PC-3 (cell line): ENCODE data around the gene COX4I1. TPM values are rescaled to one million over a fixed set of nuclear protein-coding genes. Genes with fewer than 3 reads are reported as not detected.
"Not testable (repeated sequence)": the region's sequence is repeated elsewhere in the genome, so short reads cannot be mapped to it uniquely, and the experiment has no call there.

Experiments
- ATAC-seq: fragments of 200-7000 bp; cut with Tn5 transposase; 2 replicates; pipeline ENCODE4 v1.9.1; 2020; ENCODE audit warnings: mild to moderate bottlenecking, moderate library complexity
- BruUV-seq: library from RNA; stranded (reverse); fragments of 400-500 nt; replicated peaks from 2 replicates; lab custom pipeline; 2021; lab: Mats Ljungman, UMichigan
- CTCF ChIA-PET: fragments of 300-600 bp; sonication (Branson Sonifier 250); formaldehyde crosslinking; loops from one replicate; lab custom pipeline; 2022; ENCODE audit warnings: antibody characterized with exemption; lab: Charles Lee
- POLR2A ChIA-PET: fragments of 300-600 bp; sonication (Branson Sonifier 250); formaldehyde crosslinking; loops from one replicate; lab custom pipeline; 2022; ENCODE audit warnings: antibody characterized with exemption; ENCODE audit not compliant: unreplicated experiment; lab: Charles Lee
- DNase-seq: peaks from one replicate; pipeline ENCODE4 v3.0.0-alpha.2; 2015
- H2AFZ ChIP-seq: fragments of 300-600 bp; sonication (generic); 2 replicates; pipeline ENCODE4 v1.6.0; 2016; ENCODE audit warnings: antibody characterized with exemption, low read length
- H3F3A ChIP-seq: fragments of 300-600 bp; sonication (generic); one replicate; pipeline ENCODE4 v1.6.0; 2017; ENCODE audit warnings: antibody characterized with exemption, low read length, control low read depth, mild to moderate bottlenecking; ENCODE audit not compliant: unreplicated experiment
- H3K27ac ChIP-seq: fragments of 300-600 bp; sonication (generic); 2 replicates; pipeline ENCODE4 v1.5.1; 2016; ENCODE audit warnings: mild to moderate bottlenecking, low read length
- H3K27me3 ChIP-seq: fragments of 300-600 bp; sonication (generic); 2 replicates; pipeline ENCODE4 v1.6.1; 2016; ENCODE audit warnings: low read length, mixed read lengths
- H3K36me3 ChIP-seq: fragments of 300-600 bp; sonication (generic); 2 replicates; pipeline ENCODE4 v1.6.1; 2016; ENCODE audit warnings: low read depth, mixed run types, low read length, mixed read lengths
- H3K4me1 ChIP-seq: fragments of 300-600 bp; sonication (generic); 2 replicates; pipeline ENCODE4 v1.5.1; 2016; ENCODE audit warnings: low read length; ENCODE audit not compliant: insufficient read depth
- H3K4me2 ChIP-seq: fragments of 300-600 bp; sonication (generic); 2 replicates; pipeline ENCODE4 v1.6.0; 2016; ENCODE audit warnings: low read length
- H3K4me3 ChIP-seq: fragments of 300-600 bp; sonication (generic); 2 replicates; pipeline ENCODE4 v1.5.1; 2016; ENCODE audit warnings: mild to moderate bottlenecking, low read length, mixed read lengths
- H3K79me2 ChIP-seq: fragments of 300-600 bp; sonication (generic); 2 replicates; pipeline ENCODE4 v1.6.1; 2017; ENCODE audit warnings: low read length, mixed read lengths
- H3K9ac ChIP-seq: fragments of 300-600 bp; sonication (generic); 2 replicates; pipeline ENCODE4 v1.6.0; 2016; ENCODE audit warnings: mild to moderate bottlenecking, low read length
- H3K9me2 ChIP-seq: fragments of 300-600 bp; sonication (generic); replicated peaks from 2 replicates; pipeline ENCODE4 v1.6.1; 2016; ENCODE audit warnings: mixed run types, low read length, mixed read lengths
- H3K9me3 ChIP-seq: fragments of 300-600 bp; sonication (generic); 2 replicates; pipeline ENCODE4 v1.6.1; 2016; ENCODE audit warnings: low read length, mixed read lengths
- H4K20me1 ChIP-seq: fragments of 300-600 bp; sonication (generic); 2 replicates; pipeline ENCODE4 v1.6.1; 2016; ENCODE audit warnings: low read length, mixed read lengths
- CTCF ChIP-seq: fragments of 300-600 bp; sonication (generic); conservative IDR thresholded peaks from 2 replicates; pipeline ENCODE4 v1.5.1; 2017; ENCODE audit warnings: antibody characterized with exemption, low read depth, mild to moderate bottlenecking, low read length
- EZH2 ChIP-seq: fragments of 300-600 bp; sonication (generic); IDR thresholded peaks from one replicate; pipeline ENCODE4 v1.6.1; 2017; ENCODE audit warnings: antibody characterized with exemption, mild to moderate bottlenecking, low read length; ENCODE audit not compliant: unreplicated experiment
- EZH2phosphoT487 ChIP-seq: fragments of 300-600 bp; sonication (generic); IDR thresholded peaks from 2 replicates; pipeline ENCODE4 v1.6.1; 2018; ENCODE audit warnings: mild to moderate bottlenecking, antibody characterized with exemption, low read length, borderline replicate concordance
- intact Hi-C: fragments of 100-400 bp; cut with micrococcal nuclease; formaldehyde crosslinking; loops from 2 replicates; pipeline ENCODE4 v1.9.0; 2023
- total RNA-seq: library from RNA; depleted of rRNA; stranded (reverse); fragments of >200 nt; gene quantifications from 2 replicates; pipeline ENCODE4 v1.2.3, GENCODE V29; 2014

The COX4I1 gene
- total RNA-seq, 1 experiment from 2014 or later = 598 TPM

GRCh38 chr16:85836706-85837582, 37.4 kb downstream of the COX4I1 start:
- no peak for DNase-seq
- no peak overlapping the region for H2AFZ ChIP-seq
- H3K4me2 ChIP-seq = no peak overlapping the region
- TF ChIP-seq EZH2 (no peak), CTCF (no peak), EZH2phosphoT487 (no peak)
- BruUV-seq = no TSS peak
- no peaks in the 10 kb centered on the region for H3K9me3 ChIP-seq
- H3K79me2 ChIP-seq = no peaks in the 10 kb centered on the region
- peaks cover 72% of the 10 kb centered on the region for H3K27me3 ChIP-seq
- no peaks in the 10 kb centered on the region for H4K20me1 ChIP-seq
- no peak overlapping the region for H3K9ac ChIP-seq
- no peaks in the 10 kb centered on the region for H3K9me2 ChIP-seq
- H3F3A ChIP-seq = no peaks in the 10 kb centered on the region
- ATAC-seq = no peak
- CTCF ChIA-PET = no interaction called here
- no peaks in the 10 kb centered on the region for H3K4me1 ChIP-seq
- intact Hi-C loops = no loop called here
- H3K27ac ChIP-seq = no peak overlapping the region
- H3K4me3 ChIP-seq = no peak overlapping the region
- POLR2A ChIA-PET = no interaction called here
- no peaks in the 10 kb centered on the region for H3K36me3 ChIP-seq

- peaks cover 72% of the 10 kb centered on the region for H3K27me3 ChIP-seq
- intact Hi-C loops, H3K4me3 ChIP-seq, CTCF ChIA-PET, H3K9me3 ChIP-seq, H3K4me1 ChIP-seq, H3K9me2 ChIP-seq, ATAC-seq, H3K36me3 ChIP-seq, POLR2A ChIA-PET, H3K79me2 ChIP-seq, H3F3A ChIP-seq, H3K9ac ChIP-seq, H2AFZ ChIP-seq, H3K4me2 ChIP-seq, H3K27ac ChIP-seq, DNase-seq, H4K20me1 ChIP-seq, BruUV-seq: not testable (repeated sequence)
These were observed 38.2 kb downstream of the COX4I1 start for GRCh38 chr16:85837654-85838053.

- peaks cover 79% of the 10 kb centered on the region for H3K27me3 ChIP-seq
- H3K9ac ChIP-seq = no peak overlapping the region
- H3K27ac ChIP-seq = no peak overlapping the region
- H3K36me3 ChIP-seq = no peaks in the 10 kb centered on the region
- no peak overlapping the region for H3K4me3 ChIP-seq
- intact Hi-C loops = no loop called here
- H3K79me2 ChIP-seq = no peaks in the 10 kb centered on the region
- H3F3A ChIP-seq = no peaks in the 10 kb centered on the region
- H3K4me1 ChIP-seq = no peaks in the 10 kb centered on the region
- TF ChIP-seq EZH2phosphoT487 (no peak), EZH2 (no peak), CTCF (no peak)
- ChIA-PET POLR2A (no interaction called here), CTCF (no interaction called here)
- H2AFZ ChIP-seq = no peak overlapping the region
- no peaks in the 10 kb centered on the region for H4K20me1 ChIP-seq
- no peaks in the 10 kb centered on the region for H3K9me3 ChIP-seq
- H3K9me2 ChIP-seq = no peaks in the 10 kb centered on the region
- BruUV-seq = no TSS peak
- DNase-seq (no peak), ATAC-seq (no peak)
- H3K4me2 ChIP-seq = no peak overlapping the region
These were observed 38.9 kb downstream of the COX4I1 start for GRCh38 chr16:85838381-85838780.
